Measurements from ENCODE around the gene DEPP1. TPM values are rescaled to one million over a fixed set of nuclear protein-coding genes. Genes with fewer than 3 reads are reported as not detected.
A peak's percentile ranks its signal among the peaks of the same experiment; 100 is the strongest.

Gene DEPP1
- total RNA-seq, 1 experiment from 2014 or later: 1.6 TPM

GRCh38 chr10:45000138-45000751, 21.6 kb upstream of the DEPP1 start:
- CTCF ChIA-PET: interaction anchor here (1.4 to 2.1 kb wide), 3 partner anchors 10 to 67 kb away, joined by 5 to 11 read pairs (median 10); no protein-coding TSS in a partner anchor
- Mint-ChIP-seq H3K4me1 (peaks cover 38% of the 10 kb centered on the region), H3K27ac (peak overlapping the region; percentile 70)

DNA sequence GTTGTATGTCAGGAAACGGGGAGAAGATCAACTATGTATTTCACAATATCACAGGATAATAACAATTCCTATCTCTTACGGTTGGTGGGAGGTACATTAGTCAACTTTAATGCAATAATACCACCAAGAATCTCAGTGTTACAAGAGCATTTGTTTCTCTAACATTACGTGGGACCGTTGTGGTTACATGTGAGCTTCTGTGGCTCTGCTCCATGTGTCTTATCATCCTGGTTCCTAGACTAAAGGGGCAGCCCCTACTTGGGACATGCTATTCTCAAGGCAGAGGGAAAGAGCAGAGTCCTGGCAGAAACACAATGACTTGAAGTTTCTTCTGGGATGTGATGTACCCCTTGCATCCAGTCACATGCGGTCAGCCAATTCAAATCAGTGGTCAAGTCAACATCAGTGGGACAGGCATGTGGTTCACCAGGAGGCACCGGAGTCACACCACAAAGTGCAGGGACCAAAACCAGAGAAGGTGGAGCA, 19.6 kb upstream of the DEPP1 start:
- H3K4me1 Mint-ChIP-seq: peaks cover 39% of the 10 kb centered on the region
- H3K36me3 Mint-ChIP-seq: peaks cover 19% of the 10 kb centered on the region
- DNase-seq (ENCODE audit: low spot score) (no peak), ATAC-seq (no peak)
- POLR2A ChIA-PET: no interaction called here
- CTCF ChIA-PET: interaction anchor here (1.2 kb wide), 1 partner anchor 65 kb away, joined by 4 read pairs; no protein-coding TSS in a partner anchor
- TF ChIP-seq OVOL2 (CRISPR knock-in tag; IDR thresholded peaks at IDR 0.05; ENCODE audit: borderline replicate concordance) (no peak), ETV6 (CRISPR knock-in tag; IDR thresholded peaks at IDR 0.05) (no peak)
- no peak overlapping the region for H3K4me3 Mint-ChIP-seq
- peaks cover 6% of the 10 kb centered on the region; the same call in 1 of the 2 replicates for H3K9me3 Mint-ChIP-seq
- peaks cover 14% of the 10 kb centered on the region for H3K27me3 Mint-ChIP-seq (ENCODE audit: low read depth)
- no peak overlapping the region for H3K27ac Mint-ChIP-seq

More at GRCh38 chr10:45000138-45000751, 21.6 kb upstream of the DEPP1 start:
- DNase-seq (ENCODE audit: low spot score) (no peak), ATAC-seq (peak; percentile 4)
- H3K36me3 Mint-ChIP-seq: peaks cover 31% of the 10 kb centered on the region
- POLR2A ChIA-PET: no interaction called here
- TF ChIP-seq ZNF263 (CRISPR knock-in tag; IDR thresholded peaks at IDR 0.05; ENCODE audit: low read depth): 0 out of 2 replicates have a peak, but pooled peaks have one; percentile 36
- TF ChIP-seq, protein P1, sequence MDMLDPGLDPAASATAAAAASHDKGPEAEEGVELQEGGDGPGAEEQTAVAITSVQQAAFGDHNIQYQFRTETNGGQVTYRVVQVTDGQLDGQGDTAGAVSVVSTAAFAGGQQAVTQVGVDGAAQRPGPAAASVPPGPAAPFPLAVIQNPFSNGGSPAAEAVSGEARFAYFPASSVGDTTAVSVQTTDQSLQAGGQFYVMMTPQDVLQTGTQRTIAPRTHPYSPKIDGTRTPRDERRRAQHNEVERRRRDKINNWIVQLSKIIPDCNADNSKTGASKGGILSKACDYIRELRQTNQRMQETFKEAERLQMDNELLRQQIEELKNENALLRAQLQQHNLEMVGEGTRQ (CRISPR knock-in tag; IDR thresholded peaks at IDR 0.05): 0 out of 2 replicates have a peak, but pooled peaks have one; percentile 9
- no peak for TF ChIP-seq OVOL2 (CRISPR knock-in tag; IDR thresholded peaks at IDR 0.05; ENCODE audit: borderline replicate concordance)
- peaks cover 9% of the 10 kb centered on the region for H3K9me3 Mint-ChIP-seq
- peaks cover 14% of the 10 kb centered on the region for H3K27me3 Mint-ChIP-seq (ENCODE audit: low read depth)
- peak overlapping the region; percentile 73 for H3K4me3 Mint-ChIP-seq

- Mint-ChIP-seq H3K9me3 (no peaks in the 10 kb centered on the region; the same call in 1 of the 2 replicates), H3K4me1 (peaks cover 35% of the 10 kb centered on the region), H3K4me3 (no peak overlapping the region), H3K27me3 (ENCODE audit: low read depth) (peaks cover 14% of the 10 kb centered on the region), H3K27ac (no peak overlapping the region), H3K36me3 (peaks cover 10% of the 10 kb centered on the region)
- ATAC-seq (no peak), DNase-seq (ENCODE audit: low spot score) (no peak)
- ChIA-PET POLR2A (no interaction called here), CTCF (interaction anchor here (1.1 to 1.2 kb wide), 2 partner anchors 13 to 64 kb away, joined by 4 read pairs; no protein-coding TSS in a partner anchor)
- TF ChIP-seq GABPB1 (CRISPR knock-in tag; IDR thresholded peaks at IDR 0.05) (no peak), GTF2I (CRISPR knock-in tag; conservative IDR thresholded peaks at IDR 0.05) (0 out of 2 replicates have a peak, but pooled peaks have one; percentile 59)
Measured at GRCh38 chr10:44997105-44997748, 18.6 kb upstream of the DEPP1 start.

DNA sequence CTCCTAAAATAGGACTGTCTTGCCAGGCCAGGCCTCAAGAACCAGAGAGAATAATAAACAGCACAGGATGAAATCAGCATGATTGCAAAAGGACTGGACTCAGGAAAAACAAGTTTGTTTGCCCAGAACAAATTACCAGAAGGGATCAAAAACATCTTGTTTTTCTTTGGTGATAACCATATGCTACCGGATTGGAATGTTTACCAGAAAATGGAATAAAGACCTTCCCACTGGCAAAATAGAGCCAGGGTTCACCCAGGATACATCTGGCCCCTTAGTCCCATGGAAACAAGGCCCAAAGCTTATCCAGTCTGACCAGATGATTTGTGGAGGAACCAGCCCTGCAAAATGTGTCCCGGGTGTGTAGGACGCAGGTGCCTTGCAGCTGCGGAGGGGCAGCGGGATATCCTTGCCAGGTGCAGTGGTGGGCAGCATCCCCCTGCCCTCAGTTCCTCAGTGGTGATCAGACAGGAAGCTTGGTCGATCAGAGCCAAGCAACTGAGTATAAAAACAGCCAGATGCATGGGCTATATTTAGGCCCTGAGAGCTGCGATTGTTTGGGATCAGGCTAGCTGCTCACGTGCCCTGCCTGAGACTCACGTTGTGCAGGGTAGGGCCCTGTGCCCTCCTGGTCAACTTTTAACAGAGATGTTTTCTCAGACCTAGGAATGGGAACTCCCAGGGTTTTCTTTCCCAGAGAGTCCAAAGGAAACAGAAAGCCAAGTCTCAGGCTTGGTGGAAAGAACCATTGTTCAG, 17.5 kb upstream of the DEPP1 start:
- DNase-seq (ENCODE audit: low spot score) (no peak), ATAC-seq (no peak)
- Mint-ChIP-seq H3K36me3 (peaks cover 11% of the 10 kb centered on the region), H3K9me3 (no peaks in the 10 kb centered on the region), H3K4me1 (peaks cover 36% of the 10 kb centered on the region), H3K4me3 (no peak overlapping the region), H3K27ac (no peak overlapping the region), H3K27me3 (ENCODE audit: low read depth) (peaks cover 14% of the 10 kb centered on the region)
- TF ChIP-seq, protein P2, sequence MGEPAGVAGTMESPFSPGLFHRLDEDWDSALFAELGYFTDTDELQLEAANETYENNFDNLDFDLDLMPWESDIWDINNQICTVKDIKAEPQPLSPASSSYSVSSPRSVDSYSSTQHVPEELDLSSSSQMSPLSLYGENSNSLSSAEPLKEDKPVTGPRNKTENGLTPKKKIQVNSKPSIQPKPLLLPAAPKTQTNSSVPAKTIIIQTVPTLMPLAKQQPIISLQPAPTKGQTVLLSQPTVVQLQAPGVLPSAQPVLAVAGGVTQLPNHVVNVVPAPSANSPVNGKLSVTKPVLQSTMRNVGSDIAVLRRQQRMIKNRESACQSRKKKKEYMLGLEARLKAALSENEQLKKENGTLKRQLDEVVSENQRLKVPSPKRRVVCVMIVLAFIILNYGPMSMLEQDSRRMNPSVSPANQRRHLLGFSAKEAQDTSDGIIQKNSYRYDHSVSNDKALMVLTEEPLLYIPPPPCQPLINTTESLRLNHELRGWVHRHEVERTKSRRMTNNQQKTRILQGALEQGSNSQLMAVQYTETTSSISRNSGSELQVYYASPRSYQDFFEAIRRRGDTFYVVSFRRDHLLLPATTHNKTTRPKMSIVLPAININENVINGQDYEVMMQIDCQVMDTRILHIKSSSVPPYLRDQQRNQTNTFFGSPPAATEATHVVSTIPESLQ (CRISPR knock-in tag; IDR thresholded peaks at IDR 0.05): no peak
- TF ChIP-seq GABPB1 (CRISPR knock-in tag; IDR thresholded peaks at IDR 0.05): peak; percentile 92
- POLR2A ChIA-PET: no interaction called here
- CTCF ChIA-PET: interaction anchor here (1.1 to 9.4 kb wide), 3 partner anchors 12 to 71 kb away, joined by 4 to 143 read pairs (median 4); no protein-coding TSS in a partner anchor

DNA sequence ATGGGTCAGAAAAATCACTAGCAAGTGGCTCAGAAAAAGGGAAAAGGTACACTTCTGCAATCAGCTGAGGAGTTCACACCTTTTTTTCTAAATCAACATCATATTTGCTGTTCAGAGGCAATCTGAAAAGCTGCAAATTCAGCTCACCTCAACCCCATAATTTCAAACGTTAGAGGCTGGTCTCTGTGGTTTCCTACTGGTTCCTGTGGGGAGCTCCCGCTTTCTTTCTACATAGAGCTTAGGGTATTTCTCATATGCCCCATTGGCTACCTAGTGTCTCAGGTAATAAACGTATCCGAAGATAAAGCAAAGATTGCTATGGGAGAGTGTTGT, 16.9 kb upstream of the DEPP1 start:
- H3K4me3 Mint-ChIP-seq: no peak overlapping the region
- peaks cover 13% of the 10 kb centered on the region for H3K27me3 Mint-ChIP-seq (ENCODE audit: low read depth)
- no peak overlapping the region for H3K27ac Mint-ChIP-seq
- DNase-seq (ENCODE audit: low spot score): no peak
- POLR2A ChIA-PET: no interaction called here
- no peak for ATAC-seq
- H3K9me3 Mint-ChIP-seq: no peaks in the 10 kb centered on the region
- H3K4me1 Mint-ChIP-seq: peaks cover 41% of the 10 kb centered on the region
- CTCF ChIA-PET: interaction anchor here (1.2 to 9.4 kb wide), 2 partner anchors 63 to 71 kb away, joined by 4 to 143 read pairs; no protein-coding TSS in a partner anchor
- peaks cover 11% of the 10 kb centered on the region for H3K36me3 Mint-ChIP-seq
- TF ChIP-seq, protein P3, sequence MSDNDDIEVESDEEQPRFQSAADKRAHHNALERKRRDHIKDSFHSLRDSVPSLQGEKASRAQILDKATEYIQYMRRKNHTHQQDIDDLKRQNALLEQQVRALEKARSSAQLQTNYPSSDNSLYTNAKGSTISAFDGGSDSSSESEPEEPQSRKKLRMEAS (CRISPR knock-in tag; IDR thresholded peaks at IDR 0.05): no peak
- TF ChIP-seq ZBTB43 (CRISPR knock-in tag; IDR thresholded peaks at IDR 0.05) (no peak), NR3C1 (CRISPR knock-in tag; conservative IDR thresholded peaks at IDR 0.05; ENCODE audit: low read depth) (no peak), TCF7 (CRISPR knock-in tag; IDR thresholded peaks at IDR 0.05; ENCODE audit: low read depth) (no peak), PRRX2 (CRISPR knock-in tag; IDR thresholded peaks at IDR 0.05) (no peak), NFATC4 (CRISPR knock-in tag; IDR thresholded peaks at IDR 0.05) (no peak), RORB (CRISPR knock-in tag; IDR thresholded peaks at IDR 0.05) (no peak), JAZF1 (CRISPR knock-in tag; IDR thresholded peaks at IDR 0.05) (no peak), ZNF416 (CRISPR knock-in tag; IDR thresholded peaks at IDR 0.05) (no peak)
- TF ChIP-seq, protein P4, sequence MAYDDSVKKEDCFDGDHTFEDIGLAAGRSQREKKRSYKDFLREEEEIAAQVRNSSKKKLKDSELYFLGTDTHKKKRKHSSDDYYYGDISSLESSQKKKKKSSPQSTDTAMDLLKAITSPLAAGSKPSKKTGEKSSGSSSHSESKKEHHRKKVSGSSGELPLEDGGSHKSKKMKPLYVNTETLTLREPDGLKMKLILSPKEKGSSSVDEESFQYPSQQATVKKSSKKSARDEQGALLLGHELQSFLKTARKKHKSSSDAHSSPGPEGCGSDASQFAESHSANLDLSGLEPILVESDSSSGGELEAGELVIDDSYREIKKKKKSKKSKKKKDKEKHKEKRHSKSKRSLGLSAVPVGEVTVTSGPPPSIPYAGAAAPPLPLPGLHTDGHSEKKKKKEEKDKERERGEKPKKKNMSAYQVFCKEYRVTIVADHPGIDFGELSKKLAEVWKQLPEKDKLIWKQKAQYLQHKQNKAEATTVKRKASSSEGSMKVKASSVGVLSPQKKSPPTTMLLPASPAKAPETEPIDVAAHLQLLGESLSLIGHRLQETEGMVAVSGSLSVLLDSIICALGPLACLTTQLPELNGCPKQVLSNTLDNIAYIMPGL (CRISPR knock-in tag; IDR thresholded peaks at IDR 0.05): no peak
